HG02840 (cell line): Measurements from ENCODE around the gene PSMB9.
"Not testable (repeated sequence)": the region's sequence is repeated elsewhere in the genome, so short reads cannot be mapped to it uniquely, and the experiment has no call there.

Experiments used
- ATAC-seq: cut with Tn5 transposase; IDR thresholded peaks from one replicate; pipeline ENCODE4 v1.9.1; 2021; ENCODE audit warnings: mild to moderate bottlenecking, moderate library complexity, moderate number of reproducible peaks; ENCODE audit not compliant: unreplicated experiment, low FRiP score

The PSMB9 gene

DNA sequence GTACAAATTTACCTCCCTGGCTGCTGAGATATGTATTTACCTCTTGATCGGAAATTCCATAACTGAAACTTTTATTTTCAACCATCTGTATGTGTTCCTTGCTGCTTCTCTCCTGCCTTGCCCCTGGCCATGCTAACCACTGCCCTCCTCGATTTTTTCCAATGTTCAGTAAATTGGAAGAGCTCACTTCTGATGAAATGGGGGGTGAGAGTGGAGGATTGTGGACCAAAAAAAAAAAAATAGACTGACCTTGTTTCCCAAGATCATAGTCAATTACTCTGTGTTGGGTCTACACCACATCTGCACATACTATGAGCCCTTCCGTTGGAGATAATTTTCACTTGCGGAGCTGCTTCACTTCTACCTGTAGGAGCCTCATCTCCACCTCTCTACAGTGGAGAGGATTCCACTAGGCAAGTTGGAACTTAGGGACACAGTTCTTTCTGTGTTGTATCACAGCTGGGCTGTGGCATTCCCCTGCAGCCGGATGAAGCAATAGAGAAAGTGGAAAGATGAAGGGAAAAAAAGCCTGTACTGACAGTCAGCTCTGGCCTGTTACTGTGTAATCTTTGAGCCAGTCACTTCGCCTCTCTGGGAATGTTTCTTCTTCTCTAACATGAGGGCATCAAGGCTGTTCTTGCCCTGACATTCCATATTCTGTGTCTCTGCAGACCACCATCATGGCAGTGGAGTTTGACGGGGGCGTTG is 1.6 kb downstream of the PSMB9 start:
- no peak for ATAC-seq

DNA sequence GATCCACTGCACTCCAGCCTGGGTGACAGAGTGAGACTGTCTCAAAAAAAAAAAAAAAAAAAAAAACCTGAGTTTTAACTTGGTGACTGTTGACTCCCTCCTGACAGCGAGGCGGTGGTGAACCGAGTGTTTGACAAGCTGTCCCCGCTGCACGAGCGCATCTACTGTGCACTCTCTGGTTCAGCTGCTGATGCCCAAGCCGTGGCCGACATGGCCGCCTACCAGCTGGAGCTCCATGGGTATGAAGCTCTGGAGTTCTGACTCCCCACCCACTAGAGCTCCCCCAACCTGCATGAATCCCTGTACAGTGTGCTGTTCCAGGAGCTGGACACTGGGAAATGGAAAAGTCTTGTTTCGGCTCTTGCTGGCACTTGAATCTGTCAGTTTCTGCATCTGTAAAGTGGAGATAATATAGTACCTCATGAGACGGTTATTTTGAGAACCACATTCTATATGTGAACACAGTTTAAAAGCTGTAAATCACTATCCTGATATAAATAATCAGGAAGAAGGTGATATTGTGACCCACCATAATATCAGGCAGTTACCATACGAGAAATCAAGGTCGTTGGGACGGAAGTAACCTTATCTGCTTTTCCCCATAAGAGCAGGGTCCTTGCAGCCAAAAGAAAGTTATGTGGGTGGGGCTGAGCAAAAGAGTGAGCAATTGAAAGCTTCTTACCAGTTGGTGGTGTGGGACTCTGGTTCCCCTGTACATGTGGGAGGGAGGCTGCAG is 3.3 kb downstream of the PSMB9 start:
- no peak for ATAC-seq

DNA sequence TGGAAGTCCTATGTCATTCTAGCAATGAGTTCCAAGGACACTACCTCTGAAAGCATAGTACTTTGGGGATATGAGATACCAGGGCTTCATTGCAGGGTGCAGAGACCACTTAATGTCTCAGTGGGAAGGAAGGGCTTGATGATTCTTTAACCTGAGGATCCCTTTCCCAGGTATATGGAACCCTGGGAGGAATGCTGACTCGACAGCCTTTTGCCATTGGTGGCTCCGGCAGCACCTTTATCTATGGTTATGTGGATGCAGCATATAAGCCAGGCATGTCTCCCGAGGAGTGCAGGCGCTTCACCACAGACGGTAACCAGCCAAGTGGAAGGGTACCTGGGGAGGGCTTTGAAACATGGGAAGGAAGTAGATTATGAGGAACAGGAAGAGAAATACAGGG is 4.2 kb downstream of the PSMB9 start:
- ATAC-seq = no peak

DNA sequence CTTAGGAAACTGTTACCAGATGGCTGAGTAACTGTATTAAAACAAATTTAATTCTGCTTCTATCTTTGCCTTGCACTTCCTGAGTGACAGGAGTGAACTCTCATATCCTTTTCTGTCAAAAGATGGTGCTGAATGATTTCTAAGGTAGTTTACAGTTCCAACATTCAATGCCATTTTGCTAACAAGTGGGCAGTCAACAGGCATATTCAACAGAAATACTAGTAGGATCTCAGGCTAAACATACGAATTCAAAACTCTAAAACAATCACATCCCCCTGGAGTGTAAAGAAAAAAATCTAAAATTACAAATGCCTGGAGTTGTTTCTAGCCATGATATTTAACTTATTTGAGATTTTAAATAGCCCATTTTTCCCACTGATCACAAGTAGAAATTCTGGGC is 6.7 kb downstream of the PSMB9 start:
- ATAC-seq = no peak

DNA sequence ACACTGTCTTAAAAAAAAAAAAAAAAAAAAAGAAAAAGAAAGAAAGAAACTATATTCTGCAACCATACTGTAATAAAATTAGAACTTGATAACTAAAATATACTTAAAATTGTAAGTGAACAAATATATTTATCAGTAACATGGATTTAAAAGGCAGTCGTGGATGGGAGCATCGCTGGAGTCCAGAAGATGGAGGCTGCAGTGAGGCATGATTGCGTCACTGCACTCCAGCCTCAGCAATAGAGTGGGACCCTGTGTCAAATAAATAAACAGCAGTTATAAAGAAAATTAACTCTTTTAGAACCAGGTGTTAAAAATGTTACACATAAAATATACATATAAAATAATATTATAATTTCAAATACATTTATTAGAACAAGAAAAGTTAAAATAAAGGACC is 8.7 kb downstream of the PSMB9 start:
- ATAC-seq = no peak

DNA sequence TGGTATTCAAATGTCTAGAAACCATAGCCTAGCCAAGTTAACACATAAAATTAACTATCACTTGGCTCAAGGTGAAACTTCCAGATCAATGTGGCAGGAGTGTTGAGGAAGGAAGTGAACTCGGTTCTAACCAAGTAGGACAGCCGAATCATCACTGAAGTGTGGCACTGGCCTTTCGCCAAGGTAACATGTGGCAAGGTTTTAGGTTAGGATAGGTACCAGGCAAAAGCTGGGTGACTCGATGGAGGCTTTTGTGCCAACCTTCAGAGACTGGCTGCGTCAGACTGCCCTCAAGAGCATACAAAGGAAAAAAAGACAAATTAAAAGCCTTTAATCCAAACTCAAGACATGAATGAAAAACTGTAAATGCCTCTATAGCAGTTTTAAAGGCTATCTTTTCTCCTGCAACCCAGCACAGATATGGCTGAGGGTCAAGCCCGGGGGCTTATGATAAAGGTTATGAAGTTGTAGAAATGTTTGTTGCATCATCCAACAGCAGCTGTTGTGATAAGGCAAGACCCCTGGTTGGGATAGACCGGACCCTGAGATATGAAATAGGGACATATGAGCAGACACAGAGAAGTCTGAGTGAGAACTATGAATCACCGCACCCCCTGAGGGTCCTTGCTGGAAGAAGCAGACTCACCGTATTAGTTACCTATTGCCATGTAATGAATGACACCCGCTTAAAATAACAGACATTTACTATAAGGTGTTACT is 11.9 kb downstream of the PSMB9 start:
- no peak for ATAC-seq

DNA sequence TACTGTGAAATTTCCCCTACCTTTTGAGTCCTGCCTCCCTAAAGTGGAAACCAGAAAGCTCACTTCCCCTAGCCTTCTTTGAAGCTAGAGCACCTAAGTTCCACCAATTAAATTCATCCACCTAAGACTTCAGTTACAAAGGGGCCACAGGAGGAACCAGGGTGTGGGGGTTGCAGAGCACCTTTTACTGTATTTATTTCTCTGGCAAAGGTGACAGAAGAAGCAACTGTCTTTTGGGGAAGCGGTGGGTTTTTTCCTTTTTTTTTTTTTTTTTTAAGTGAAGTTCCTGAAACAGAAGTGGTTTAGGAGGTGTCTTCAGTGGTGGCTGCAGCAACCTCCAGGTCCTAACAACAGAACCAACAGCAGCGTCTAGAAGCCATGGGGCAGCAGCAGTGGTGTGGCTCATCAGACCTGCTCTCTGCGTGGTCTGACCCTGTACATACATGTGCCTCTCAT is 13.1 kb downstream of the PSMB9 start:
- no peak for ATAC-seq

DNA sequence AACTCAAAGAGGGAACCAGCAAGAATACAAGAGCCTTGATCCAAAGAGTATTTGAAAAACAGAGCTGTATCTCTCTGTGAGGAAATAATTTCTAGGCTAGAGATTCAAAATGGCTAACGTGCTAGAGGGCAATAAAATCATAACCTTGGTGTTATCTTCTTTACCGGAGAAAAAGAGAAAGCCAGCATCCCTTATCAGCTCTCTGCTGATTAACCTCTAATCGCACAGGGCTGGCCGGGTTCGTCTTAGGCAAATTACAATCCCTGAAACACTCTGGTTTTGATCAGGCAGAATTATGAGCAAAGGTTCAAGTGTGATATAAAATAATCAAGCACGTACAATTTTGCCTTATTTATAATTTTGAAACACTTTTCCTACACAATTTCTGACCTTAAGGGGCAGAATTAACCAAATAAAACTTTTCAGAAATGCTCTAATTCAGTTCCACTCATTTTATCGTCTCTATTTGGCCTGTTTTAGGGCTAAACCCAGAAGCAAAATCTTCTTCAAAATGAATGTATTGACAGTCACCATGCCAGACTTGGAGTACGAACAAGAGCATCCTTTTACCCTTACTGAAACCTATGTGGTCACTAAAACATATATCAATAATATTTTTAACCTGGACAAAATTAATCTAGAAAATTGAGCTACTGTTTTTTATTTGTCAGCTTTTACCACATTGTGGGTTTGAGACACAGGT is 13.7 kb downstream of the PSMB9 start:
- ATAC-seq = no peak

DNA sequence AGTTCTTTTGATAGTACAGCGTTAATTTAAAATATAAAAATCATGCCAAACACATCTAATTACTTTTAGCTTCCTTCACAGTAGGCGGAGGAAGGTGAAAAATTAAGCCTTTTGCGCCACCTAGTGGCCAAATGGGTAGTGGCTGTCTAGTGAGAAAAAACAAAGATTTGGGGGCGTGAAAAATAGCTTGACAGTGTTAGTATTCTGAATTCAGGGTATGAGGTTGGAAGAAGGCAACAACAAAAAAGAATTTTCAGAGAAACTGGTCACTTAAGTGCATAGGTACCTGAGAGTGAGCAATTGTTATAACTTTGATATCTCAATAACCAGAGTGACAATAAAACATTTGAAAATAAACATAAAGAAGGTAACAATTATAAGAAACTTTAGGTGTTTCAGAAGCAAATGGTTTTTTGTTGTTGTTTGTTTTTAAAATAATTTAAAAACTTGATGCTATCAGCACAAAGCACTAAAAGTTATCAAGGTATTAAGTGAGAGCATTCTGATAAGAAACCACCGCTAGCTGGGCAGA is 14.3 kb downstream of the PSMB9 start:
- no peak for ATAC-seq

DNA sequence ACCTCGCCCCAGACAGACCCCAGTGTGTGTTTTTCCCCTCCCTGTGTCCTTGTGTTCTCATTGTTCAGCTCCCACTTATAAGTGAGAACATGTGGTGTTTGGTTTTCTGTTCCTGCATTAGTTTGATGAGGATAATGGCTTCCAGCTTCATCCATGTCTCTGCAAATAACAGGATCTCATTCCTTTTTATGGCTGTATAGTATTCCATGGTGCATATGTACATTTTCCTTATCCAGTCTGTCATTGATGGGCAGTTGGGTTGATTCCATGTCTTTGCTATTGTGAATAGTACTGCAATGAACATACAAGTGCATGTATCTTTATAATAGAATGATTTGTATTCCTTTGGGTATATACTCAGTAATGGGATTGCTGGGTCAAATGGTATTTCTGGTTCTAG is 20.0 kb downstream of the PSMB9 start:
- not testable (repeated sequence) for ATAC-seq

DNA sequence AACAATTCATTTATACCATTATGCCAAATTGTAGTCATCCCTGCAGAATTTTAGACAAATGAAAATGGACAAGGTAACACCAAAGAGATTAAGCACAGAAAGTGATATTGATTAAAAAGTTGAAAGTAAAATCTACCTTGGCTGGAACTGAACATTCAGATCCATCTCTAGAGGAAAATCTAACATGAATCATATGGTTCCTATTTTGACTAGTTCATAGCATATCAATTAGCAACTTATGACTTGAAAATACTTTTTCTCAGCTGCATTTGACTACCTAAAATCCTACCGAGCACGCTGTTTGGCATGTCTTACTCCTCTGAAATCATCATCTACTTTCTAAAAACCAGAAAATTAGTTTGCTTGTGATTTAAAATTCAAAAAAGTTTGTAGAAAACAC is 22.6 kb downstream of the PSMB9 start:
- no peak for ATAC-seq

DNA sequence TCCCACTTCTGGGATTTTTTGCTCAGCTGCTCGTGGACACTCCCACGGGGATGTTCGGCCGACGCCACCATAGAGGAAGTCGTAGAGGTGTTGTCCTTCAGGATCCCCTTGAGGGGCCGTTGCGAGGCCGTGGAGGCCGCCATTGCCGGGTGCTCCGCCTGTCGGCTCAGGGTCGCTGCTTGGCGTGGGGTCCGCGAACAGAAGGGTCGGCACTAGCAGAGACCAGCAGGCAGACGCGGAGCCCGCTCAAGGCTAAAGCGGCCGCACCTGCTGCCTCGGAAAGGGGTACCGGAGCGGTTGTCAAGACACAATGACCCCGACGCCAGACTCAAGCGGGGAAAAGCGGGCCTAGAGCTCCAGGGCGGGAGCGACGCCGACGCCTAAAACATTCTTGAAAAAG is 25.7 kb downstream of the PSMB9 start:
- ATAC-seq = no peak

DNA sequence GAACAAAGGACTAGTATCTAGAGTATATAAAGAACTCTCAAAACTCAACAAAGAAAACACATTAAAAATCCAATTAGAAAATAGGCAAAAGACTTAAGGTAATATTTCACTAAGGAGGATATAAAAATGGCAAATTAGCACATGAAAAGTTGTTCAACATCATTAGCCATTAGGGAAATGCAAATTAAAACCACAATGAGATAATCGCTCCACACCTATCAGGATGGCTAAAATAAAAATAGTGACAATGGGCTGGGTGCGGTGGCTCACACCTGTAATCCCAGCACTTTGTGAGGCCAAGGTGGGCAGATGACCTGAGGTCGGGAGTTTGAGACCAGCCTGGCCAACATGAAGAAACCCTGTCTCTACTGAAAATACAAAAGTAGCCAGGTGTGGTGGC is 27.0 kb downstream of the PSMB9 start:
- ATAC-seq = not testable (repeated sequence)

DNA sequence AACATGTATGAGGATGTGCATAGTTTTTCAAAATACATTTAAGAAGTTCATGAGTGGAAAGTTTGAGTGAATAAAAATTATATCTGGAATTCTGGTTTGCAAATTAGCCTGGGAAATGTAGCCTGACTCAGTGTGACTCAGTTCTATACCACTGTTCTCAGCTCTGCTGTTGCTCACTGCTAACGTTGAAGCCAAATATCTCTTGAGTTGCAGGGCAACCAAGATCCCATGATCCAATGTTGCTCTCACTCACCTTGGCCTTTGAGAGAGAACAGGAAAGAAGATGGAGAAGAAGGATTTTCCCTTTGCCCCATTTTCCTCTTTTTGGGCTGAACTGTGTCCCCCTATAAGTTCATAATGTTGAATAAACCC is 28.9 kb downstream of the PSMB9 start:
- ATAC-seq = no peak

DNA sequence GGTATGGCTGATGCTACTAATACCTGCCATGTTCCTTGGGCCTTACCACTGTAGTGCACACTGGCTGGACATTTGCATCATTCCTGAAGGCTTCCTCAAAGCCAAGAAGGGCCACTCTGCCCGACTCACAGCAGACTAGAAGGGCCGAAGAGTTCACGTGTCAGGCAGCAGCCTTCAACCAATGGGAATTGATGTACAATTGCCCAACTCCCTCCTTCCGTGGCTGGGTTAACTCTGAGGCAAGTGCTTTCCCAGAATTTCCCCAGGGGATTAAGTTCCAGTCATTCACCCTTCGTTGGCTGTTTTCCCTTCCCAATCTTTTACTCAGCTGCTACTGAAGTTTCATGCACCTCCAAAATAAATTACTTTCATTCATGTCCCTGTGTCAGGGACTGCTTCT is 29.8 kb downstream of the PSMB9 start:
- no peak for ATAC-seq

DNA sequence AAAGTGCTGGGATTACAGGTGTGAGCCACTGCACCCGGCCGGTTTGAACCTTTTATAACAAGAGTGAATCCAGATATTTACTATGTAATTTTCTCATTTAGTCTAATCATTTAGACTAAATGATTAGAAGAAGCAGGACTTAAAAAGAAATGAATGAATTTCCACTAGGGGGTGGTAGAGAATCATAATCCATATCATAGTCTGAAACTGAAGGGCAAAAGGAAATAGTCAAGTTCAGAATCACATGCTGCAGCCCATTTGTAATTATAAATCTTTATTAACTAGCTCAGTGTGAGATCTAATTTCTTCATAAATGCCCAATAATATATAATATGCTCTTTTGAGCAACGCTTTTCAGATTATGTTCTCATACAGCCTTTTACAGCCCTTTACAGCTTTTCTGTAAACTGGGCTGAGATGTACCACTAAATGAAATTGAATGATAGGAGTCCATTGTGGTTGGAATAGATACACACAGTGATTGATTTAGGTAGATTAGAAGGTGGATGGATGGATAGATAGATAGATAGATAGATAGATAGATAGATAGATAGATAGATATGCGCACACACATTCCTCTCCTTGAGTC is 31.8 kb downstream of the PSMB9 start:
- ATAC-seq = no peak

DNA sequence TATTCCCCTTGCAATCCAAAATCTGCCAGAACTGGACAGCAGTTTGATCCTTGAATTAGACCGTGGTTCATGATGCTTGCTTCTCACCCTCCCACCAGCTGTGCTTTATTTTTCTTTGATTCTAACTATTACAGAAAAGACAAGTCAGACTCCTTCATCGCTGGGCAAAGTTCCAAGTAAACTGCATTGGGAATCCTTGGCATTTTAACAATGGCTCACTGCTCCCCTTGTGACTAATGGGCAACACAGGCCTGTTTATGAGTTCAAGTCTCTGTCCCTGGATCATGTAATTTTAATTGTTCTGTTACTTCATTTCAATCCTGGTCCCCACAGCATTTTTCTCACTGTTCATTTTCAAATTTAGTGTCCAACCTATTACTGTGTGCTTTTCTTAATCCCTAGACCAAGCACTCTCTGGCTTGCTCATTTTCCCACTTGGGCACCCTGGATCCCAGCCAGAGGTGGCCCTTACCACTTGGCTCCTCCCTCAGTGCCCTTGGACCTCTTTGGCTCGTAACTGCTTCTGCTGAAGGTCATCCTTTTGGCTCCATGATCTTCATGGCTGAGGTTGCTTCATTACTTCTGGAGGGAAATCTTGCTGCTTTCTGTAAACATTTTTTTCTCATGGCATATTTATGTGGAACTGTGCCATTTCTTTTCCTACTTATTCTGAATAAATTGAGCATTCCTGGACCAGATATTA is 32.8 kb downstream of the PSMB9 start:
- ATAC-seq = no peak

DNA sequence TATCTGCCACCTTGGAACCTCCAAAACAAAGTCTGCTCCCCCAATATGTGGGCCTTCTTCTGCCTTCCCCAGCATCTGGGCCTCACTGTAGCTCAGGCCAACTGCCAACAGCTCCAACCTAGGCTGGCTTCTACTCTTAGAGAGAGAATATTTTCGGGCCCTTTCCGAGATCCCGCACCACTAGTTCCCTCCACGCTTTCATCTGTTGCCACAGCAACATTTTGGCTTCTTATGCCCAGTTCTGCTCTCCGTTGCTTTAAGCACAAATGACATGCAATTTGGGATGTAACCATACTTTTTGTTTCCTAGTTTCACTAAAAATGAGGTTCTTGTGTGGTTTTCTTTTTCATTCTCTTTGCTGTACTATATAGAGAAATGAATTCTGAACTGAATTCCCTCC is 33.6 kb downstream of the PSMB9 start:
- no peak for ATAC-seq

DNA sequence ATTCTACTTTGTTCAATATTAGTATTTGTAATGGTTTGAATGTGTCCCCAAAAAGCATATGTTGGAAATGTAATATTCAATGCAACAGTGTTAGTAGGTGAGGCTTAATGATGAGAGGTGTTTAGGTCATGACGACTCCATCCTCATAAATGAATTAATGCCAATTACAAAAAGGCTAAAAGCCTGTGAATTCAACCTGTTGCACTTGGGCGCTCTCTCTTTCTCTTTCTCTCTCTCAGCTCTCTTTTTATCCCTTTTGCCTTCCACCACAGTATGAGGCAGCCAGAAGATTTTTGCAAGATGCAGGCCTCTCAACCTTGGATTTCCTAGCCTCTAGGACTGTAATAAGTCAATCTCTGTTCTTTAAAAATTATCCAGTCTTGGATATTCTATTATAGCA is 34.6 kb downstream of the PSMB9 start:
- no peak for ATAC-seq

DNA sequence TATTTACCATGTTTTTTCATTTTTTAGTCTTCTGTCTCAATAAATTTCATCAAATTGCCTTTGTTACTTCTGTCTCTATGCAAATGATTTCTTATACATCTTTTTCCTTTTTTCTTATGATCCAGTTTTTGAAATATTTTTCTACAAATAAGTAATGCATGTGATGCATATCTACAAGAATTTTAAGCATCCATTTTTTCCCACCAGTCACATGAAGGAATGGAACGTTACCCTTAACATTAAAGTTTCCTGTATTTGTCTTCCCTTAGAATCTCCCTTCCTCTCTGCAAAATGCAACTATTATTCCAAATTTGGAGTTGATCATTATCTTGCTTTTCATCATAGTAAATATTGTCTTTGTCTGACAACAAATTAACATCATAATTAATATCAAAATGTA is 35.5 kb downstream of the PSMB9 start:
- no peak for ATAC-seq
